Left renal pelvis (tissue), 4 donors: ENCODE results near the gene KDM4D. TPM values are rescaled to one million over a fixed set of nuclear protein-coding genes. Genes with fewer than 3 reads are reported as not detected.
"Not testable (repeated sequence)": the region's sequence is repeated elsewhere in the genome, so short reads cannot be mapped to it uniquely, and the experiment has no call there.

Experiments used
- DNase-seq, 4 donors: peaks; one replicate each; pipeline ENCODE4 v3.0.0-alpha.2; 2013; ENCODE audit warnings: low read depth in 4 of 4, low spot score in 3 of 4
- polyA plus RNA-seq, 4 donors: library from polyadenylated mRNA; unstranded; fragments of 120-200 nt; gene quantifications; one replicate each; pipeline ENCODE4 v1.2.1, GENCODE V29; 2013; ENCODE audit not compliant: insufficient read length in 4 of 4

KDM4D gene
- polyA plus RNA-seq, 4 donors: 1.9 to 2.5 (median 2.3) TPM

DNA sequence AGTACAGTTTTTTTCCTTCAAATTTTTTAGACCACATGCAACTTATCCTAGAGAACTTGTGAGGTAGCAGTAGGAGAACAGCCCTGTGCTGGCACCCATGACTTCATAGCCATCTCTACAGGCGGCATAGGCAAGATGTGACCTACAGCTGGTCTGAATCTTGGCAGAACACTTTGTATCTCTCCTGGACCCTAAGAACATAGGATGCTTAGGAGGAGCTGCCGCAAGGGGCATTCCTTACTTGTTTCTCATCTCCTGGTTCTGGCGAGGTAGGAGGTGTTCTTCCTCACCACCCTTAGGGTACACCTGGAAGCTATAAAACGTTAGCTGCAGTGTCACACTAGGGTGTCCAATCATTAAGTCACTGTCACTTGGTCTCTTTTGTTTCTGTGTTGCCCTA lies 16.5 kb upstream of the KDM4D start:
- DNase-seq: no peak

DNA sequence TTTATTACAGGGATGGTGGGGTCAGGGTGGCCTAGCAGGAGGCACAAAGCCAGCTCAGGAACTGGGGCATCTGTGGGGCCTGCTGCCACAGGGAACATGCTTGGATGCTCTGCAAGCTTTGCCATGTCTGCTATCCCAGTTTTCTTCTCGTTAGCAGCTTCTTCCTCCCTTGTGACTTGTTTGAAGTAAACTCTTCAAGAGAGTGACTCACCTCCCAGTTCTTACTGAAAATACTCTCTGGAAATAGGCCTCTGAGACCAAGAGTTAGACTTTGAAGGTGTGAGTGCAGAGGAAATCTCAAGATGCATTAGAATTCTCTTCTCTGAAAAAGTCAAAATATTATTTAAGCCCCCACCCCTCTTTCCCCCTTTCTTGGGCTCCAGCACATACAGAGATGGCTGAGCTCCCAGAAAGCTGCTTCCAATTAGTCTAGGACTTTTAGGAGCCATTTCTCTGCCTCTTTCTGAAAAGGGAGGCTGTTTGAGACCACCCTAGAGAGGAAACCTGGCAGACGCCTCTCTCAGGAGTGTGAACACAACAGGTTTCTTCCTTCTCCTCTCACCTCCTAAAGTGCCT lies 15.3 kb upstream of the KDM4D start:
- DNase-seq: no peak

DNA sequence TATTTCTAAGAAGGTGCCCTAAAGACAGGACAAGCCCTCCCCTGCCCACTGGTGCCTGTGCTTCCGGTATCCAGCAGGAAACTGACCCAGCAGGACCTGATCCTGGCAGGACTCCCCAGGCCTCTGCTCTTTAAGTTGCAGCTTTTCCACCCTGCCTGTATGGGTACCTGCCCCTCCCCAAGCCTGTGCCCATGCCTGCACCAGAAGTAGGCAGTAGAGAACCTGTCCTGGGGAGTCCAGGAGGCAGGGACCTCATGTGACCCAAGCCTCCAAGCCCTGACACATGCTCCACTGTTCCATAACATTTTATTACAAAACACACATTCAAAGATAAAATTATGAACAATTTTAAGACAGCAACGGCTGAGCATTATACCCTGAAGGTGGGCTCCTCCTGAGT lies 14.3 kb upstream of the KDM4D start:
- DNase-seq: no peak

DNA sequence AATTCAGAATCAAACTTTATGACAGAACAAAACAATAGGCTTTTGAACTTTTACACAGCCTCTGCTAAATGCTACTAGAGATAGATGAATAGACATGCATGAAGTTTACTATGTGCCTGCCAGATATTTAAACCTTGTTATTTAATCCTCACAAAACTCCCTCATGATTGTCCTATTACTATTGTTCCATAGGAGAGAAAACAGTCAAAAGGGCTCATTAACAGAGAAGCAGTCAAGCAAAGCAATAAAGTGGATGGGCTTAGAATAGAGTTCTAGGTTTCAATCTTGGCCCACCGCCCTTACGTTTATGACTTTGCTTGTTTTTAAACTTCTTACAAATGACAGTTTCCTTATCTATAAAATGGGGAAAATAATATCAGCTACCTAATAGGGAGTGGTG lies 13.0 kb upstream of the KDM4D start:
- no peak for DNase-seq

DNA sequence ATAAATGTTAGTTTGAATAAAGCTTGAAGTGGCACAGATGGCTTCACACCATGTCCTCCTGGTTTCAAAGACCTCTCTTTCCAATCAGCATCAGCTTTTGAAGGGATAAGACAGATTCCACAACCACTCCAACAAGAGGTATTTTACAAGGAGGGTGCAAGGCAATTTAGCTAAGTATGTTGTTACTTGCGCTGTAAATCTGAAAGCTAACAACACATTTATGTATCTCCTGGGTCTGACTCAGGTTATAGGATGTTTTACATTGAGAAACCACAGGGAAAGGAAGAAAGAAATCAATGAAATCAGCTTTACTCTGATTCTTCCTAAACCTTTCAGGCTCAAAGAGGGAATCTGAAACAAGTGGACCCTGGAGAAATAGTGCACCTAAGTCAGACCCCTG lies 12.3 kb upstream of the KDM4D start:
- DNase-seq: no peak

DNA sequence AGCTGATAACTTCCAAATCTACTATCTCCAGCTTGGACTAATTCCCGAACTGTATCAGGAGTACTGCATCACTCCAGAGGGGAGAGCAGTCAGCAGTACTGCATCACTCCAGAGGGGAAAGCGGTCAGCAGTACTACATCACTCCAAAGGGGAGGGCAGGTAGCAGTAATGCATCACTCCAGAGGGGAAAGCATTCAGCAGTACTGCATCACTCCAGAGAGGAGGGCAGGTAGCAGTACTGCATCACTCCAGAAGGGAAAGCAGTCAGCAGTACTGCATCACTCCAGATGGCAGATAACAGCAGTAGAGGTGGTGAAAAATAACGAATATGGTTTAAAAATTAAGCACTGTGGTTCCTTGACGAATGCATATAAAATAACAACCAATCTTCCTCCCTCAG lies 8.6 kb upstream of the KDM4D start:
- no peak for DNase-seq

DNA sequence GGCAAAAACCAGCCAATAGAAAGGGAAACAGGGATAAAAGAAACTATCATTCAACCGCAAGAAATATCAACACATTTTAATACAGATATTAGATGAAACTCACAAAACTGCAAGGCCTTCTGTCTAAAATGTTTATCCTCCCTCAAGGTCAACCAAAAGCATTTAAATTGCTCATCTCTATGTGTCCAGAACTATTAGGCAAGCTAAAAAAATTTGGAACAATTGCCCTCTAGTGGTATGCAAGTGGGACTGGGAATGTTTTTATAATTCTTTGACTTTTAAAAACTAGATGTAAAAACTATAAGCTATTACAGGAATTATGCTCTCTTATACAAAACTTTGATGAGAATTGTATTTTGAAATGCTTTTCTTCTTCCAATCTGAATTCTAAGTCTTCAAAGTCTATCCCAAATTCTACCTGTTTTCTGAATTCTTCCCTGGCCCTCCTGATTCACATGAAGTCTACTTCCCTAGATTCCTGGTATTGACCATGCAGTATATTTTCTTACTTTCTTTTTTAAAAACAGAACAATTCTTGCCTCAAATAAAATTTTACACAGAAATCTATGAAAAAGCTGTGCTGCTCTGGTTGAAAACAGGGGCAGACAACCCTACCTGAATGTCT lies 5.1 kb upstream of the KDM4D start:
- no peak for DNase-seq

DNA sequence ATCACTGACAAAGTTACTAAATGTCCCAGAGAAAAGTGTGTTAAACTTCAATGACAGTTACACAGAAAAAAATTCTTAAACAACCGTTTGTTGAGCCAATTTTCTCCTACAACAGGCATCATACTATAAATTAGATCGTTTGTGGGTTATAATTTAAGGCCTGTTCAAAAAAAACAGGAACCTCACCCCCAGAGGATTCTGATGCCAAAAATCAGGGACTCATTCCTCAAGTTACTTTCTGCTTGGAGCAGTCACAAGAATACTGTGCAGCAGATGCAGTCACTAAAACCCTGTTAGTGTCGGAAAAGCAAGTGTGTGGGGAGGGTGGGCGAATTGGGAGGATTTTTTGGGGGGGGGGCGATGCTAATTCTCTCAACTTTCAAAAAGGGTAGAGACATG lies 810 bp upstream of the KDM4D start:
- no peak for DNase-seq

DNA sequence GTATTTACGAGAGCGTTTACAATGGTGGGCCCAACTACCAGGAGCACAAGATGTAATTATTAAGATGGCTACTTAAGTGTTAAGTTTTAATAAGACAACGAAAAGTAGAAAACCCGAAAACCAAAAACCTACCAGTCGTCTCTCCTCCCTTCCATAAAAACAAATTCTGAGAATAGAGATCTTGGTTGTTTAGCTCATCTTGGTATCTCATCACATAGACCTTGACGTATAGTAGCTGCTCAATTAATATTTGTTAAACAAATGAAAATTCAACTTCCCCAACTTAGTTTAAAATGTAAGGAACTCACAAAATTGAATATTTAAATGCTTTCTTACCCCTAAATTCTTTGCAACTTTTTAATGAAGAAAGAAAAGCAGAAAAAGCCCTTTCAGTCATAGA lies 669 bp downstream of the KDM4D start:
- no peak for DNase-seq

DNA sequence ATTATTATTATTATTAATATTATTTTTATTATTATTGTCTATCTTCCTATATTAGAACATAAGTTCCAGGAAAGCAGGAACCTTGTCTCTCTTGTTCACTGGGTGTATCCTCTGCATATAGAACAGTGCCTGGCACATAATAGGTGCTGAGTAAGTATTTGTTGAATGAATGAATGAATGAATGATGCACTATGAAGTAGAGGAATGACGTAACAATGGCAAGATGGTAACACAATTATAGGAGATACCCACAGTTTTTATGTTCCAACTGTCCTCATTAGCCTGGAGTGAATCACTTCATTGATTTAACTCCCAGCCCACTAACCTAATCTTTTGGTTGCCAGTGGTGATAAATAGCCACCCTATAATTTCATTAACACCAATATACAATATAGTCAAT lies 2.1 kb downstream of the KDM4D start:
- DNase-seq: no peak

DNA sequence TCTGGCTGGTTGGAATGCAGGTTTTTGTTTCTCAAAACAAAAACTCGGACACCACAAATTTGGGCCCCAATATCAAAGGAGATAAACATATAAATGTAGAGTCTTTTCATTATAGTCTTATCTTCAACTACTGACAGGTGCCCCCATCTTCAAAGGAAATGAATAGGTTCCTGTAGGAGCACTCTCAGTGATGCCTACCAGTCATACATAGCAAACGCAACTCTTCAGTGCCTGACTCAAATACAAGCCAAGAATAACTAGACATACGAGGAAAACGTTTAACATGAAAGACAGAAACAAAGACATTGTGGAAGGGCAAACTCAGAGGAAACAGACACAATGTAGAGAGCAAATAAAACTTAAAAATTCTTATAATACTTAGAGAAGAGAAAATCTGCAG lies 13.9 kb downstream of the KDM4D start:
- DNase-seq: no peak

DNA sequence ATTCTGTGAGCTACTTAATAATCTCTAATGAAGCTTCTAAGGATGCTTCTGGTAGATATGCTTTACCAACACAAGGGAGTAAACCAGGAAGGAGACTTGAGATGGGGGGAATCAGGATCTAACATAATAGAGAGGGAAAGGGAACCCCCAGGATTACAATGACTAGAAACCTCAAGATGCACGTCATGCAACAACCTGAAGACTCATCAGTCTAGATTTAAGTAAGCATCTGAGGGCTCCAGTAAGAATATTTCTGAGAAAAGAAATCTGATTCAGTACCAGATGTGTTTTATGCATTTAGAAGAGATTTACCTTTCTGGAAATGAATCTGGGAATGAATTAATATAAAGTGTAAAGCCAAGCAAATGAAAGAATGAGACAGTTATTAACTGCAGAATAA lies 15.2 kb downstream of the KDM4D start:
- no peak for DNase-seq

DNA sequence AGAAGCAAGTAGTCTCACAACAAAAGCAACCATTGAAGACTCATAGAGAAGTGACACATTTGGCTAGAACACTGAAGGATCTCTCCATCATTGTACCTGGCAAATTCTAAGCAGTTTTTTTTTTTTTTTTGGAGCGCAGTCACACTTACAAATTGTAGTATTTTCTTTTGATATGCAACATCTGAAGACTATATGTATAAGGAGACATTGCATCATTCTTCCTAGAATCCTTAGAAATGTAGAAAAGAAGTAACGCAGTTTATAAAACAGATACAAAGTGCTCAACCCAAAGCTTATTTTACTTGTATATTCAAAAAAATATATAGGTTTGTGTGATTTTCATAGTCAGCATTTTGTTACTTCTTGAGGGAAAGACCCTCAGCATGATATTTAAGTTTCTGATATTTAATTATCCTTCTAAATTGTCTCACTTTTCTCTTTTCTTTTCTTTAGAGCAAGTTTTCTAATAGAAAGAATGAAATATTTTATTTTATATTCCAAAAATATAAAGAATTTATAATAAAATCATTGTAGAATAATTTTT lies 20.0 kb downstream of the KDM4D start:
- DNase-seq: no peak

DNA sequence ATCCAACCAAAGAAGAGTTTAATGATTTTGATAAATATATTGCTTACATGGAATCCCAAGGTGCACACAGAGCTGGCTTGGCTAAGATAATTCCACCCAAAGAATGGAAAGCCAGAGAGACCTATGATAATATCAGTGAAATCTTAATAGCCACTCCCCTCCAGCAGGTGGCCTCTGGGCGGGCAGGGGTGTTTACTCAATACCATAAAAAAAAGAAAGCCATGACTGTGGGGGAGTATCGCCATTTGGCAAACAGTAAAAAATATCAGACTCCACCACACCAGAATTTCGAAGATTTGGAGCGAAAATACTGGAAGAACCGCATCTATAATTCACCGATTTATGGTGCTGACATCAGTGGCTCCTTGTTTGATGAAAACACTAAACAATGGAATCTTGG lies 23.9 kb downstream of the KDM4D start:
- DNase-seq: no peak

DNA sequence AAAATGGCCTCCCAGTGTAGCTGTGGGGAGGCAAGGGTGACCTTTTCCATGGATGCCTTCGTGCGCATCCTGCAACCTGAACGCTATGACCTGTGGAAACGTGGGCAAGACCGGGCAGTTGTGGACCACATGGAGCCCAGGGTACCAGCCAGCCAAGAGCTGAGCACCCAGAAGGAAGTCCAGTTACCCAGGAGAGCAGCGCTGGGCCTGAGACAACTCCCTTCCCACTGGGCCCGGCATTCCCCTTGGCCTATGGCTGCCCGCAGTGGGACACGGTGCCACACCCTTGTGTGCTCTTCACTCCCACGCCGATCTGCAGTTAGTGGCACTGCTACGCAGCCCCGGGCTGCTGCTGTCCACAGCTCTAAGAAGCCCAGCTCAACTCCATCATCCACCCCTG lies 24.8 kb downstream of the KDM4D start:
- DNase-seq: no peak

DNA sequence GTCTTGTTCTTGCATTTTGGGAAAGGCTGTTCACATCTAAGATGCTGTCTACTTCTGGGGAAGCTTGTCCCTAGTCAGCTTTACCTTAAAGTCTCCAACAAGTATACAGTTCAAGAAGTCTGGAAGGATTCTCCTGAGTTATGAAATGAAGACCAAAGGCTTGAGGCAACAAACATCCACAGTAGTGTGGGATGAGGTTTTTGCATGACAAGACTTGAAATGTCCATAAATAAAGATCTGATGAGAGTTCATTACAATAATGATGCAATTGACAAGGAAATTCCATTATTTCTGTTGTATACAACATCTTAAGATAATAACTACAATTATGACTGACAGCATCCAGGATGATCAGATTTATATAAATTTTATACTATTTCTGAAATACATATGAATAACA lies 30.2 kb downstream of the KDM4D start:
- no peak for DNase-seq

DNA sequence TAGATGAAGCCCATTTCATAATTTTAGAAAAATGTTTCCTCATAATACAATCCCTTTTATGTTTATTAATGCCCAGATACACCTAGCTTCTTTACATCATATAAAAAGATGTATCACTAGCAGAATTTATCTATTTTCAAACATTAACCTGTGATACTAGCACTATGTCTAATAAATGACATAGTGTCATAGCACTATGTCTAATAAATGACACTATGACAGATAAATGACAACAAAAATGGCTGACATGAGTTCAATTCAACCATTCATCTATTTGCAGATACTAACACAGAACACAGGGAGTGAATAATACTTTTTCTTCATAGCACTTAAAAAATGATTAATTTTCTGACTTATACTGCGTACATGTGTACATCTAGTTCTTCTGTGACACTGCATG lies 32.1 kb downstream of the KDM4D start:
- no peak for DNase-seq

DNA sequence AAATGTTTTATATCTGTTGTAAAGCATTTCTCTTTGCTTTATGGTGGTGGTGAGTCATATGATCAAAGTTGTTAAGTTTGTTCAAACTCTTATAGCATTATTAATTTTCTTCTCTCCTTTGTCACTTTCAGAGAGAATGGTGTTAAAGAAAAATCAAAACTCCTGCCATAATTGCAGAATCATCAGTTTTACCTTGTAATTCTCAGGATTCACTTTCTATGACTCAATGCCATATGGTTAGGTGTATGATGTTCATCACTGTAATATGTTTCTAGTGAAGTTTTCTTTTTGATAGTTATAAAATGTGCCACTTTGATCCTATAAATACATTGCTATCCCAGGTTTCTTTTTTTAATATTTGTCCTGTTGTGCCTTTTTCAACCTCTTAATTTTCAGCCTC lies 37.9 kb downstream of the KDM4D start:
- no peak for DNase-seq

DNA sequence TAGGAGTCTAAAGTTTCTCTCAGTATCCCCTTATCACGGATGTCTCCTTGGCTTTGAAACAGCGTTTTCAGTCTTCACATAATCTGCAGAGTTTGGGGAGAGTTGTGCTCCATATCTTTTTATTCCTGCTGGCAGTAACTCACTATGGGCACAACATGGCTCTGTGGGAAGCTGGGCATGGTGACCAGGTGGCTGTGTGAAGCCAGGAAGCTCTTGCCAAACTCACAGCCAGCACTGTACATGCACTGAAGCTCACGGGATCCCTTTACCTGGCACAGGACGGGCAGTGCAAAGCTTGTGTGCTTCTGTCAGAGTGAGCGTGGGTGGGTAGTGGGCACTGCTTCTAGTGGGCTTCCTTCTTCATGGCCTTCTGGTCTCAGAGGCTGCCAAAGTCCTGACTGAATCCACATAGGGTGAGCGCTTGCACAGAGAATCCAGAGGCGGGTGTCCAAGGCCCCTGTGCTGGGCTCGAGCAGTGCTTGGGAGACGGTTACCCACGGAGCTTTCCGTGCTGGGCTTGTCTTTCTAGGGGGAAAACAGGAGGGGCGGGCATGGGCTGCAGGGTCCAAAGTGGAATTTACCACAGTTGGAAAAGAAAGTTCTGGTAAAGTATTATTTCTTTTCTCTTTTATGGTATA lies 40.8 kb downstream of the KDM4D start:
- DNase-seq: no peak

DNA sequence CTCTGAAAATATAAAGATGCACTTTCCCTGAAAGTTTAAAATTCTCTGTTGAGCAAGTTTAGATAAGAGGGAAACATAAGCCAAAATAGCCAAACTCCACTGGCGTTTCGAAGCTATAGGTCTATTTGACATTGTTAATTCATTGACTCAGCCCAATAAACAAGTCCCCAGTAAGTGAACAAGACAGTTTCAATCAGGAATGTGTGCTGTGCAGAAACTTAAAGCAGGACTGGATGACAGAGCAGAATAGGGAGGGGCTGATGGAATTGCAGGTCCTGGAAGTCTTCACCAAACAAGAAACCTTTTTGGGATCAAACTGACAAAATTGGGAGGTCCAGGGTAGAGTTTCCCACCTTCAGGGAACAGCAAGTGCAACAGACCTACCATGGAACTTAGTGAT lies 42.6 kb downstream of the KDM4D start:
- no peak for DNase-seq

DNA sequence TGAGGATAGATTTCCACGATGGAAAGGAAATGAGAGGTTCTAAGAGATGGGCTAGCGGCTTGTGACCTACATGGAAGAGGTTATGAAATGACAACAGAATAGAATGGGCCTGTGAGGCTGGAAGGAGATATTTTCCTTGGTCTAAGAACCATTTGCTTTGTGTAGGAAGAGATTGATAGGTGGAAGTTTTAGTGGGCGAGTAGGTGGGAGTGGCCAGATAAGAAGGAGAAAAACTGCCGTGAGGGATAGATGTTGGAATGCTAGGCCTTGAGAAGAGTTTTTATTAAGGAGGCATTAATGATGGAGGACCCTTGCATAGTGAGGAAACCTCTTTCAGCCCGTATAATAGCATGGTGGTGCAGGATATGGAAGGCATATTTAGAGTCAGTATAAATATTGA lies 48.0 kb downstream of the KDM4D start:
- DNase-seq: not testable (repeated sequence)

DNA sequence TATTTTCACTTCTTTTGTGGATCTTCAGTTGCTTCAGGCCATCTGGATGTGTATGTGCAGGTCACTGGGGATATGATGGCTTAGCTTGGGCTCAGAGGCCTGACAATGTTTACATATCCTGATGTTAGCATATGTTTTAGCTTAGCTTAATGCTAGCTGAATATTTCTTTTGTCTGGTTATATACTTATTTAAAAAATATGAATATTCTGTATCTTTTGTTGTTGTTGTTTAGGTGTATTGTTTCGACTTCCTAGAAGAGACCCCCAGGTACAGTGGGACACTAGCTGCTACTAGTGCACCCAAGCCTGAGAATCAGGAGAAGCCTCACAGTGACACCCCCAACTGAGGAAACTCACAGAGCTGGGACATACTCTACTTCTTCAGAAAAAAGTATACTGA lies 51.4 kb downstream of the KDM4D start, which contains the start of gene KDM4E:
KDM4E (plus strand) TSS at position 301 of the 400 bp plus-strand sequence. CDS start 300 bp downstream, outside the sequence.
- no peak for DNase-seq
